HepG2 (cell line): ENCODE data around the gene KCTD21. TPM values are rescaled to one million over a fixed set of nuclear protein-coding genes. Genes with fewer than 3 reads are reported as not detected.

Source experiments
- ARID5B ChIP-seq: IDR thresholded peaks from 2 replicates; pipeline ENCODE4 v1.4.0; 2020; ENCODE audit warnings: mild to moderate bottlenecking, missing genetic modification reagents
- FOXO1 ChIP-seq: sonication (generic); formaldehyde crosslinking; IDR thresholded peaks from 2 replicates; pipeline ENCODE4 v1.4.0; 2020; ENCODE audit warnings: missing genetic modification reagents
- GABPA ChIP-seq, 2 experiments: IDR thresholded peaks; 2 replicates each; pipeline ENCODE4 v1.6.1; 2011 to 2016; ENCODE audit warnings: low read depth in 2 of 2, low read length in 1 of 2, missing biosample characterization in 1 of 2, missing genetic modification characterization in 1 of 2
- HDAC2 ChIP-seq: sonication (generic); formaldehyde crosslinking; IDR thresholded peaks from 2 replicates; pipeline ENCODE4 v1.4.0; 2020; ENCODE audit warnings: missing genetic modification reagents
- HOXA5 ChIP-seq: sonication (generic); formaldehyde crosslinking; IDR thresholded peaks from 2 replicates; pipeline ENCODE4 v1.4.0; 2020; ENCODE audit warnings: missing genetic modification reagents
- MED1 ChIP-seq: sonication (generic); formaldehyde crosslinking; IDR thresholded peaks from 2 replicates; pipeline ENCODE4 v1.4.0; 2020; ENCODE audit warnings: missing genetic modification reagents
- POLR2G ChIP-seq: fragments of 200-400 bp; formaldehyde crosslinking; IDR thresholded peaks from 2 replicates; pipeline ENCODE4 v1.6.1; 2018; ENCODE audit warnings: mild to moderate bottlenecking, low read depth, low read length, moderate library complexity
- SIN3A ChIP-seq: IDR thresholded peaks from 2 replicates; pipeline ENCODE4 v1.6.1; 2011; ENCODE audit warnings: low read depth, mild to moderate bottlenecking, control low read depth, low read length, borderline replicate concordance
- ZBTB33 ChIP-seq: sonication (generic); formaldehyde crosslinking; IDR thresholded peaks from 2 replicates; pipeline ENCODE4 v1.4.0; 2020; ENCODE audit warnings: missing genetic modification reagents
- ZBTB46 ChIP-seq: sonication (generic); formaldehyde crosslinking; IDR thresholded peaks from 2 replicates; pipeline ENCODE4 v1.4.0; 2020; ENCODE audit warnings: mild to moderate bottlenecking, missing genetic modification reagents, borderline replicate concordance
- ZBTB7B ChIP-seq: sonication (generic); formaldehyde crosslinking; IDR thresholded peaks from 2 replicates; pipeline ENCODE4 v1.4.0; 2020; ENCODE audit warnings: missing genetic modification reagents
- ZEB1 ChIP-seq: IDR thresholded peaks from 2 replicates; pipeline ENCODE4 v1.6.1; 2012; ENCODE audit warnings: mild to moderate bottlenecking, low read depth, inconsistent platforms; ENCODE audit not compliant: insufficient replicate concordance
- ZMYM3 ChIP-seq: sonication (generic); formaldehyde crosslinking; IDR thresholded peaks from 2 replicates; pipeline ENCODE4 v1.5.1; 2020; ENCODE audit warnings: mild to moderate bottlenecking, missing genetic modification reagents
- ZNF205 ChIP-seq: IDR thresholded peaks from 2 replicates; pipeline ENCODE4 v1.6.1; 2018; ENCODE audit warnings: missing biosample characterization, missing genetic modification reagents
- ZNF256 ChIP-seq: sonication (generic); formaldehyde crosslinking; conservative IDR thresholded peaks from 2 replicates; pipeline ENCODE4 v1.4.0; 2020; ENCODE audit warnings: missing genetic modification reagents
- ZNF577 ChIP-seq: sonication (generic); formaldehyde crosslinking; IDR thresholded peaks from 2 replicates; pipeline ENCODE4 v1.4.0; 2020; ENCODE audit warnings: mild to moderate bottlenecking, low read depth, missing genetic modification reagents, borderline replicate concordance
- ZNF687 ChIP-seq: sonication (generic); formaldehyde crosslinking; IDR thresholded peaks from 2 replicates; pipeline ENCODE4 v1.5.1; 2020; ENCODE audit warnings: mild to moderate bottlenecking, missing genetic modification reagents, moderate library complexity
- ZZZ3 ChIP-seq: sonication (generic); formaldehyde crosslinking; IDR thresholded peaks from 2 replicates; pipeline ENCODE4 v1.4.0; 2020; ENCODE audit warnings: missing genetic modification reagents, mild to moderate bottlenecking, borderline replicate concordance
- polyA plus RNA-seq, 8 experiments: library from polyadenylated mRNA; depleted of rRNA in 3 of 8; stranded (reverse) in 7 of 8; unstranded in 1 of 8; fragments of >200 nt; fragmentation: Illumina TruSeq in 4 of 8; extraction: Trizol in 4 of 8; gene quantifications; 2 replicates each; pipeline versions ENCODE4 v1.2.1 to v1.2.3, GENCODE V29; 2011 to 2016; ENCODE audit warnings: low read depth in 4 of 8, missing spikeins in 1 of 8, mixed read lengths in 1 of 8; ENCODE audit not compliant: insufficient read depth in 1 of 8
- total RNA-seq, 5 experiments: library from RNA; depleted of rRNA; stranded (reverse); fragments of >200 nt; fragmentation: Illumina TruSeq; extraction: Trizol; gene quantifications; 2 replicates each; pipeline ENCODE4 v1.2.3, GENCODE V29; 2016; ENCODE audit warnings: low read depth in 1 of 5

Gene KCTD21
- total and polyA plus RNA-seq, 2 of the 13 experiments (the other 11 are each of a cell fraction or from before 2014, with no cell fraction given) = 3.1 to 13.5 TPM

- TF ChIP-seq ZNF687 (peak; percentile 15; the same call in 1 of the 2 replicates), ARID5B (peak; percentile 87), ZNF577 (CRISPR knock-in tag) (no peak), ZEB1 (peak; percentile 60), HDAC2 (CRISPR knock-in tag) (peak; percentile 91), MED1 (CRISPR knock-in tag) (peak; percentile 86), ZNF256 (CRISPR knock-in tag) (no peak), ZZZ3 (CRISPR knock-in tag) (no peak), ZBTB46 (CRISPR knock-in tag) (no peak), ZBTB7B (CRISPR knock-in tag) (peak; percentile 44; the same call in 1 of the 2 replicates), SIN3A (peak; percentile 60; the same call in 1 of the 2 replicates), HOXA5 (peak; percentile 49; the same call in 1 of the 2 replicates), FOXO1 (CRISPR knock-in tag) (peak; percentile 79), ZNF205 (CRISPR knock-in tag) (peak; percentile 96), ZMYM3 (peak; percentile 81; the same call in 1 of the 2 replicates), POLR2G (peak; percentile 54; the same call in 1 of the 2 replicates), ZBTB33 (peak; percentile 60), GABPA (IDR thresholded peaks at IDR 0.05; ENCODE audit: low read depth, low read length) (peak; percentile 25; the same call in 1 of the 2 replicates), GABPA (CRISPR knock-in tag; IDR thresholded peaks at IDR 0.05; ENCODE audit: low read depth) (peak; percentile 74)
These were observed 14.3 kb upstream of the KCTD21 start (continued) for GRCh38 chr11:78202733-78203167.
